HG02623 (cell line): ENCODE data around the gene CCT2.

ENCODE experiments used
- ATAC-seq: cut with Tn5 transposase; IDR thresholded peaks from one replicate; pipeline ENCODE4 v1.9.1; 2021; ENCODE audit warnings: moderate library complexity; ENCODE audit not compliant: unreplicated experiment

CCT2 gene

GRCh38 chr12:69639400-69640016 is 54.2 kb downstream of the CCT2 start:
- peak; percentile 77 for ATAC-seq

DNA sequence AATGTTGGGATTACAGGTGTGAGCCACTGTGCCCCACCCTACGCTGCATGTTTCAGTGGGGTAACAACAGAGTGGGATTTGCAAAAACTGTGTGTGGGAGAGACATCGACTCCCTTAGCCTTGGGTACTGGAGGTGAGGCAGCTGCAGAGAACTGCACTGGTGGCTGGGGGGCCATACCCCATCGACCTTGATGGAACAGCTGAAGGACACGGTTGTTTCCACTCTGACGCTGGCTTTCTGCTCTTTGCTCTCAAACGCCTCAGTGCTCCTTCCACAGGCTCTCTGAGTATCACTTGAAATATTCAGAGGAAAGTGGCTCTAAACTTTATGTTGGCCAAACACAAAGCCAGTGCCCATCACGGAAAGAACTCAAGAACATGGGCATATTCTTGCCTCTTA is 56.3 kb downstream of the CCT2 start:
- no peak for ATAC-seq

- ATAC-seq = no peak
These were observed 57.3 kb downstream of the CCT2 start for GRCh38 chr12:69642531-69642930.

DNA sequence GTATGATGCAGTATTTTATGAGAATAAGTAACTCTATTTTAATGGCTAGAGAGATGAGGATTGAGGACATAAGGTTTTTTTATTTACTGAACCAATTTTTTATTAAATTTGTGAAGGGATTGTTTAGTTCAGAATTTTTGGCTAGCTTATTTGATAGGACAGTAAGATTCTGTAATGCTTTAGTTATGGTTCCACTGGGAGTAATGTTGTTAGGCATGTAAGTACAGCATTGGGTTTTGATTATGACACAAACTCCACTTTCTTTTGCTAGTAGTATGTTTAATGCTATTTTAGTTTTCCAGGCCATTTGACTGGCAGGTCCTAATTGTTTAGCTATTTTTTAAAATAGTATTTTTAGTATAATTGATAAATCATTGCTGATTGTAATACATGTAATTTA is 59.3 kb downstream of the CCT2 start:
- ATAC-seq = no peak

DNA sequence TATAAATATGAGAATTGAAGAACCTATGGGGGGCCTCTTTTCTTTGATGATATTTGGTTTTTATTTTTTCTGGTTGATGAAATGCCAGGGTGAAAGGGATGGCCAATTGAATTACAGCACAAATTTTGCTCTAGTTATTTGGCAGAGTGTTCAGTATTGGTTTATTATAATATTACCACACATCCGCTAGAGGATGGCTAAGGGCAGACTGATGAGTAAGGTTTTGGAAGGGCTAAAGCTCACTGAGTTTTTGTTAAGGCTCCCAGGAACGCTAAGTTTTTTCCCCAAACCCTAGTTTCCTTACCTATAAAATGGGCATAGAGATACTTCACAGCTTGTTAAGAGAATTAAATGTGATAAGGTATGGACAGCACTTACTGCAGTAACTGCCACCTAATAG is 59.8 kb downstream of the CCT2 start:
- ATAC-seq = no peak

GRCh38 chr12:69647178-69647577 is 61.9 kb downstream of the CCT2 start:
- ATAC-seq = no peak

DNA sequence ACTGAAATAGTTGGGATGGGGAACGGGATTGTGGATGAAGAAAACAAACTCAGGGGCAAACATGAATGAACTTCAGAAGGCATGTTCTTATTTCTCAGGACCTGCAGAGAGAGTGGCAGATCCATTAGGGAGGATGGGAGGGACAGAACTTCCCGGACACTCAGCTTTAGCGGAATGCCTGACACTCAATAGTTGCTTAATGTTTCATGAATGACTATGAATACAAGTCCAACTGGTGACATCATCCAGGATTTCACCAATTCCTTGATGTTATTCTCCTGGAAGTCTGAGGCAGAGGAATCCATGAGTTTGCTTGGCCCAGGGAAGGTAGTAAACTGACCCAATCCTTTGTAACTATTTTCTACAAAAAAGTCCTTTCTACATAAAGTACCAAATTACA is 63.2 kb downstream of the CCT2 start:
- no peak for ATAC-seq

GRCh38 chr12:69649529-69649928 is 64.3 kb downstream of the CCT2 start:
- ATAC-seq = no peak
